GM19452 (cell line): ENCODE measurements around the gene ZFAND6.
"Not testable (repeated sequence)": the region's sequence is repeated elsewhere in the genome, so short reads cannot be mapped to it uniquely, and the experiment has no call there.

Experiments used
- ATAC-seq: cut with Tn5 transposase; IDR thresholded peaks from one replicate; pipeline ENCODE4 v1.9.1; 2021; ENCODE audit not compliant: unreplicated experiment

Gene ZFAND6

DNA sequence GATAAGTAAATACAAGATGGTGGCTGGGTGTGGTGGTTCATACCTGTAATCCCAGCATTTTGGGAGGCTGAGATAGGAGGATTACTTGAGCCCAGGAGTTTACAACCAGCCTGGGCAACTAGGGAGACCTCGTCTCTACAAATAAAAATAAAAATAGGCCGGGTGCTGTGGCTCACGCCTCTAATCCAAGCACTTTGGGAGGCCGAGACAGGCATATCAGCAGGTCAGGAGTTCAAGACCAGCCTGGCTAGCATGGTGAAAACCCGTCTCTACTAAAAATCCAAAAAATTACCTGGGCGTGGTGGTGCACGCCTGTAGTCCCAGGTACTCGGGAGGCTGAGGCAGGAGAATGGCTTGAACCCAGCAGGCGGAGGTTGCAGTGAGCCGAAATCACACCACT lies 14.3 kb upstream of the ZFAND6 start:
- not testable (repeated sequence) for ATAC-seq

DNA sequence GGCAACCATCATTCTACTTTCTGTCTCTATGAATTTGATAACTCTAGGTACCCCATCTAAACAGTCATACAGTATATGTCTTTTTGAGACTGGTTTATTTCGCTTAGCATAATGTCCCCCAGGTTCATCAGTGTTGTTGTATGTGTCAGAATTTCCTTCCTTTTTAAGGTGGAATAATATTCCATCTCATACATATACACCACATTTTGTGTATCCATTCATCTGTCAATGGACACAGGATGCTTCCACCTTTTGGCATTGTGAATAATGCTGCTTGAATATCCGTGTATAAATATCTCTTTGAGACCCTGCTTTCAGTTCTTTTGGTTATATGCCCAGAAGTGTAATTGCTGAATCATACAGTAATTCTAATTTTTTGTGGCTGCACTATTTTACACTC lies 10.4 kb upstream of the ZFAND6 start:
- no peak for ATAC-seq

DNA sequence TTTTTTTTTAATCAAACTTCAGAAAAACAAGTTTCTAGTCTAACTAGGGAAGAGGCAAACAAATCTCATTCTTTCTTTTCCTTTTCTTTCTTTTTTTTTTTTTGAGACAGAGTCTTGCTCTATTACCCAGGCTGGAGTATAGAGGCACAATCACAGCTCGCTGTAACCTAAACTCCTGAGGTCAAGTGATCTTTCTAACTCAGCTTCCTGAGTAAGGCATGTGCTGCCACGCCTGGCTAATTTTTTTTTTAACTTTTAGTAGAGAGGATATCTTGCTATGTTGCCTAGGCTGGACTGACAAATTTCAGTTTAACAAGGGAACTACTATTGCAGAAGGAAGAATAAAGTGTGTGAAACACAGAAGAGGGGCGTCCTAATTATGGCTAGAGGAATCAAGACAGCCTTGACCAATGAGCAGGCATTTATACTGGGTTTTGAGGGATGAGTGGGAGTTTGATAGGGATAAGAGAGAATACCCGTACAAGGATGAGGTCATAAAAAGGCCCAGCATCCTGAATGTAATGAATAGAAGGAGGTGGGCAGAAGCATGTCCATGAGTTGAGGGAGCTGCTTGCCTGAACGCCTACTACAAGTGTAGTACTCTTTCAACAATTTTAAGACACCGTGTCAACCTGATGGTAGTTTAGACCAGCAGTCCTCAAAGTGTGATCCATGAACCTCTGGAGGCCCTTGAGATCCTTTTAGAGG lies 6.7 kb upstream of the ZFAND6 start:
- no peak for ATAC-seq

DNA sequence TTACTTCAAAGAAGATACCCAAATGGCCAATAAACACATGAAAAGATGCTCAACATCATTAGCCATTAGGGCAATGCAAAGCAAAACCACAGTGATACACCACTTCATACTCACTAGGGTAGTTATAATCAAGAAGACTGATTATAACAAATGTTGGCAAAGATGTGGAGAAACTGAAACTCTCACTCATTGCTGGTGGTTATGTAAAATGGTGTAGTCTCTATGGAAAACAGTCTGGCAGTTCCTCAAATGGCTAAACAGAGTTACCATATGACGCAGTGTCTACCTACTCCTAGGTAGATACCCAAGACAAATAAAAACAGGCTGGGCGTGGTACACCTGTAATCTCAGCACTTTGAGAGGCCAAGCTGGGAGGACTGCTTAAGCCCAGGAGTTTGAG lies 3.5 kb upstream of the ZFAND6 start:
- ATAC-seq = no peak

DNA sequence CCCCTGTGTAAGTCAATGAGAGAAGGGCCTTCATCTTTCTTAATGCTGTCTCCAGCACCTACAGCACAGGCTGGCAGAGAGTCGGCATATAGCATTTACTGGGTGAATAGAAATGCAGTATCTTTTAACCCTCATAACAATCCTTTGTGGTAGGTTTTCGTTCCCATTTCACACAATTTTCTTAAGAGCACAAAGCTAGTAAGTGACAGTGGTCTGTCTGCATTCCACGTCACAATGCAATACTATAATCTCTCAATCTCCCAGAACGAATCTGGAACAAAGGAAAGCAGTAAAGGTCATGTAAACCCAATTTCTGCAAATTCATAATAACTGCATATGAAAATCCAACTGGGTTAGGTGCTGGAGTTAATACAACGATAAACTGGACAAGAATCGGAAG lies 1.4 kb upstream of the ZFAND6 start:
- no peak for ATAC-seq

DNA sequence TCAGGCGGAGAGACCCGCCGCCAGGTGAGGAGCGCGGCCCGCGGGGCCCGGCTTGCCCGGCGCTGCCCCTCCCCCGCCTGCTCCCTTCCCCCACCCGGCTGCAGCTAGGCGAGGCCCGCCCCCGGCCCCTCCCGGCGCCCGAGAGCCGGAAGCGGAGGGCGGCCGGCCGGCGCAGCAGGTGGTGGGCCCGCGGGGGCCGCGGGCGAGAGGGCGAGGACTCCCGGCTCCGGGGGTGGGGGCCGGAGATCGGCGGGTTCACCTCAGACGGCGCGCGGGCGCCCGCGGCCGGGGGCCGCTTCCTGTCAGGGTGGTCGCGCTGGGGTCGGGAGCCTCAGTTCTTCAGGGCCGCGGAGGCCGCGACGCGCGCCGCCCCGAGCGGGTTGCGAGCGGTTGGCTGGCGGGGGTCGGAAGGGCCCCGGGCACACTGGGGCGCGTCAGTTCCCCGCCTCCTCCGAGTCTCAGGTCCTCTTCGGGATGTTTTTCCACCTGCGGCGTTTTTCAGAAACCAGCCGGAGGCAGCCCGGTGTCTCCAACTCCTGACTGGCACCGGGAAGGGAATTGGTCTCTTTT lies 395 bp downstream of the ZFAND6 start:
- ATAC-seq = peak; percentile 48

DNA sequence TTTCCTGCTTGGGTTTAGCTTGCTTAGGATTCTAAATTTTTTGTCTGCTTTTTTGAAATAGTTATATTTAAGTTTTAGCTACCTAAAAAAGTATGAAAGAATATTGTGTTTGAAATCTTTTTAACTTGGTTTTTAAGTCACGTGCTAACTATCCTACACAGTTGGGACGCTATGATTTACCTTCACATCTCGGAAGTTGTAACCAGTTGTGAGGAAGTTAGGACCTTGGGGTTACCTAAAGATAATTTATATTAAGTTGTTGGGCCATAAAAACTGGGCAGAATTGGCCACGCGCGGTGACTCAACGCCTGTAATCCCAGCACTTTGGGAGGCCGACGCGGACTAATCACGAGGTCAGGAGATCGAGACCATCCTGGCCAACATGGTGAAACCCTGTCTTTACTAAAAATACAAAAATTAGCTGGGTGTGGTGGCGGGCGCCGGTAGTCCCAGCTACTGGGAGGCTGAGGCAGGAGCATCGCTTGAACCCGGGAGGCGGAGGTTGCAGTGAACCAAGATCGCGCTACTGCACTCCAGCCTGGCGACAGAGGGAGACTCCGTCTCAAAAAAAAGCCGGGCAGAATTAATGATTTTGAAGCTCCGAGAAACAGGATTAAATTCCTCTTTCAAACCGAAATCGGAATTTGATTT lies 1.0 kb downstream of the ZFAND6 start:
- ATAC-seq = no peak

DNA sequence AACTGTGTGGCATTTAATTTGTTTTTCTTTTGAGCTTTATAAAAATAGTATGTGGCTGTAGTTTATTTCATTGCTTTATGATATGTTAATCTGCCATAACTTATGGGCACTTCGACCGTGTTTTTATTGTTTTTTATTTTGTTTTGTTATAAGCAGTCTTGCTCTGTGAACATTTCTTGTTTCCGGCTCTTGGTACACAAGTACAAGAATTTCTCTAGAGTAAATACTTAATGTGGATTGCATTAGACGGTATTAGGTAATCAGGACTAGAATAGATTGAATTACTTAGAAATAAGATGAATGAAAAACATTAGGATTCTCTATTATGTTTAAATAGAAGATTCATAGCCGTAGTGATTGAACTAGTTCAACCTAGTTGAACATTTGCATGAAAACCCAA lies 2.1 kb downstream of the ZFAND6 start:
- ATAC-seq = no peak

DNA sequence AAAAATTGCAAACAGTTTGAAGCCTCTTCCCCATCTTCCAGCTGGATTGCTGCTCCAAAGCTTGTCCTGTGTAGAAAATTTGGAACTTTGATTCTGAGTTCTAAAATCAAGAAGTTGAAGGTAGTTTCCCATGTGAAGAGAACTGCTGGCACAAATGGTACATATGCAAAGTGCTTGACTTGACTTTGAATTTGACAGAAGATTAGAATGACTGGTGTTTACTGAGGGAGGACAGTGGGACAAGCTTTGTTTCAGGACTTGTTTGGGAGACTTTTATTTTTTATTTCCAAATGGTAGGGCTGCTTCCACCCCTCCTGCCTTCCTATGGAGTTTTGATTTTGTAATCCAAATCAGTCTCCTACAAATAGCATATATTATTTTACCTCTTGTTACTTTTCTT lies 7.4 kb downstream of the ZFAND6 start:
- ATAC-seq = no peak

DNA sequence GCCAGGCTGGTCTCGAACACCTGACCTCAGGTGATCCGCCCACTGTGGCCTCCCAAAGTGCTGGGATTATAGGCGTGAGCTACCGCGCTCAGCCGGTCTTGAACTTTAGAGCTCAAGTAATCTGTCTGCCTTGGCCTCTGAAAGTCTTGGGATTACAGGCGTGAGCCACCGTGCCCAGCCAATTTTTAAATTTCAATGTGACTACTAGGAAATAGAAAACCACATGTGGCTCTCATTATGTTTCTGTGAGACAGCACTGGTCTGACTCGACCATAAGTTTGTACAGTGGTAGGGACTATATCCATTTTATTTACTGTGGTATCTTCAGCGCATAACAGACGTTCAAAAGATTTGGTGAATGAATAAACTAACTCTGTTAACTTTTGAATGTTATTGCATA lies 9.1 kb downstream of the ZFAND6 start:
- no peak for ATAC-seq

DNA sequence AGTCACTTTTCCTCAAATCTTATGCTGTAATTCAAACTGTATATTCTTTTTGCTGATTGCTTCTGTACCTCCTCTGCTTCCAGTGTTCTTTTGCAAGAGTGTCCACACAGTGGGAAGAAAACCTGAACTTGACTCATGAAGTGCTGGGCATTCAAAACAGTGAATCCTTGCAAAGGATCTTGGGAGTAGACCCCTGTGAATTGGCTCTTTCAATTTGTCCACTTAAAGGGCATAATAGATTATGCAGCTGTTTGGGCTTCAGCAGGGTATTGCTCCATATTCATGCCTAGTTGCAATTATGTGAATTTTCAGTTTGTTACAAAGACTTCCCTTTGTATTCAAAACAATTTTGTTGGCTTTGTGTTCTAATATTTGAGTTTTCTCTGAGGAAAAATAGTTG lies 11.4 kb downstream of the ZFAND6 start:
- ATAC-seq = no peak

DNA sequence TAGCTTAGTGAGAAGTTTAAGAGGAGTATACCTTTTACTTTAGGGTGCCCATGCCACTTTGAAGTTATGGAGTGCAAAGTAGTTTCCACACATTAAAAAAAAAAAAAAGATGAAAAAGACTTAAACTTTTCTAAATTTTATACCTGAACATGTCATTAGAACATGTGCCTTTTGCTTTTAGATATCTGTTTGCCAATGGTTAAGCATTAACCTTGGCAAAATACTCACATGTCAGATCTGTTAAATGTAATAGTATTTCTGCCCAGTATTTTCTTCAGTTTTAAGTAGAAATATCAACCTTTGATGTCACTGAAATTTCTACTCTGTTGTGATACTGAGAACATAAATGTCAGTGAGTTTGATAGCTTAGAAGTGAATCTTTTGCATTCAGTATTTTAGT lies 12.2 kb downstream of the ZFAND6 start:
- no peak for ATAC-seq

DNA sequence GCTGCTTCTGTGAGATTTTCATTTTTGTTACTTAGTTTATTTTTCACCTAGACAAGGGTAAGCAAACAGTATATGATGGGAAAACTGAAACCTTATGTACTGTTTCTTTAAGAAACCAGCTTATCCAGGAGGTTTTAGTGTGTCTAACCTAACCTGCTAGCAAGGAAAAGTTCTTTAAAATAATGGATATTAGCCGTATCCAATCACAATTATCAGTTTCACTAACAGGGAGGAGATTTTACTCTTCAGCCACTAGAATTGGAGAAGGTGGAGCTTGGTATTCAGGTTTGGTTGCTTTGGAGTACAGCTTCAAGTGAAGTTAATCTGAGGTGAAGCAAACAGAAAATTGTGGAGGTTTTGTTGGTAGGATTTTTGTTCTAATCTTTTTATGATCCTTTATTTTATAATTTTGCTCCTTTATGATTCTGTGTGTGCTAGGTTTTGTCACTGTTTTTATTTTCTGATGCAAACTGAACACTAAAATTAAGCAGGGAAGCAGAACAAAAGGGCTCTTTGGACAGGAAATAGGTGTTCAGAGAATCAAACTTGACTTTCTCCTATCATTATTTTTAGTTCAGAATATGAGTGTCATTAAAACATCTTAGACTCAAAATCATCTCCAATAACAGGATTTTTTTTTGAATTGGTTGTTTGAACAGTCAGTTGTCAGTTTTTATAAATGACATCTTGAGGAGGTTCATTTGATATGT lies 13.0 kb downstream of the ZFAND6 start:
- peak; percentile 86 for ATAC-seq

DNA sequence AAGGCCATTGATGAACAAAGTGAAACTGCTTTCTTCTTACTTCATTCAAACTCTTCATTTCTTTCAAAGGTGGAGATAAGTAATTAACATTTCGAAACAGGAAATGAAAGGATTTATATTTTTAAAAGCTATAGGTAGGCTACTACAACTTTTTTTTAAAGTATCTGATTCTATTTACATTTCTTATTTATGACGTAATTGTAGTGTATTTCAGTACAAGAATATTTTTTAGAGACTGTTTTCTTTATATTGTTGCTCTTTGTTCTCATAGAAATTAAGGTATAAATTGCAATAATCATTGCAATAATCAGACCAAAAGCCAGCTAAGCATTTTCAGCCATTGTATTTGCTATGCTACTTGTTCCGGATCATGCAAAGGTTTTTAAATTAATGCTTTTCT lies 13.7 kb downstream of the ZFAND6 start:
- no peak for ATAC-seq

DNA sequence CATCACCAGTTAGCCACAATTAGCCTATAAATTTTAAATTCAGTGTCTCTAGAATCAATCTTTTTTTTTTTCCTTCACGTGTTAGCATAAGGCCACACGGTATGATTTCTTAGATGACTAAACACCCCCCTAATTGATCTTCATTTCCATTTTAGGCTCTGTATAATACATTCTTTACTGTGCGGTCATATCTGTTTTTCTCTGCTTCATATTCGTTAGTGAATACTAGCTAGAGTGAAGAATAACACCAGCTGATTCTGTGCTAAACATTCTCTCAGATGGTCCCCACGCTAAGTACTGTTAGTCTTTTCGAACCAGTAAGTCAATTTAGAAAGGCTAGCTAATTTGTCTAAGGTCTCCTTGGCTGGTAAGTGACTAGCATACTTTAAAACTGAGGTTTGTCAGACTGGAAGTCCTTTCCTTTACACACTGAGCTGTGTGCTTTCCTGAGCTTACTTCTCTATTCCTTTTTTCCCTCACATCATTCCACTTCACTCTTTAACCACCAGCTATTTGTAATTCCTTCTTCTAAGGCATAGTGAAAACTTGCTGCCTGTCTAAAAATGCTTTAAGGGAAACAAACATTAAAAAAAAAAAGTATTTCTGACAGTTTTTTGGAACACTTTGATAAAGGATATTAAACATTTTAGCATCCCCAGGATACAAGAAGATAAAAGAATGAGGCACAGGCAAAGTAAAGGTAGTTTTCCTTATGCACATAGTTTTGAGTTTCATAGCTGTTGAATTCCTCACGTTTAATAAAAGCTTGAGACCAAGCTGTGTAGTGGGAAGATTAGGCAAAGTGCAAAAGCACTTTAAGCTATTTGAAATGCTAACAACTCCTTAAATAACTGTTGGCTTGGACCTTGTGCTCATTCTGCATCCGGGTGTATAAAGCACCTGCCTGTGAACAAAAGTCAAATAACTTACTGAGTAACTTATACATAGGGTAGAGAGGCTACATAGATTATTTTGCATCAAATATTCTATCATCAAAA lies 17.1 kb downstream of the ZFAND6 start:
- ATAC-seq = no peak

DNA sequence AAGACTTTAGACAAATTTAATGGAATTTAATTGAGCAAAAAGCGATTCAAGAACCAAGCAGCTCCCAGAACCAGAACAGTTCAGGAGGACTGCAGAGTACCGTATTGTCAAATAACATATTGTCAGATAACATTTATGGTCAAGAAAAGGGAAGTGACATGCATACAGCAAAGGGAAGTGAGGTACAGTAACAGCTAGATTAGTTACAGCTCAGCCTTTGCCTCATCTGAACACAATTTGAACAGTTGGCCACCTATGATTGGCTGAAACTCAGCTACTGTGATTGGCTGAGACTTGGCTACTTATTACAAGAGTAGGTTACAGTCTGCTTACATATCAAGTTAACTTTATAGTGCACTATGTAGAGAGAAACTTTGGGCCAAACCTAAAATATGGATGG lies 21.9 kb downstream of the ZFAND6 start:
- no peak for ATAC-seq

DNA sequence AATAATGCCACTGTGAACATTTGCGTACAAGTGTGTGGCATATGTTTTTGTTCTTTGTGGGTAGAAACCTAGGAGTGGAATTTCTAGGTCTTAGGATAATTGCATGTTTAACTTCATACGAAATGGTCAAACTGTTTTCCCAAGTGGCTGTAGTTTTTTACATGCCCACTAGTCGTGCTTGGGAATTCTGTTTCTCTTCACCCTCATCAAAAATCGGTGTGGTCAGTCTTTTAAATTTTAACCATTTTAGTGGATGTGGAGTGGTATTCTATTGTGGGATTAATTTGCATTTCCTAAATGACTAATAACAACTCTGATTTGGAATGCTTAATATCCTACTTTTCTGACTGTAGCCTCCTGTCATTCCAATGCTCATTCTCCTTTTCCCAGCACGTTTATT lies 27.6 kb downstream of the ZFAND6 start:
- ATAC-seq = no peak

DNA sequence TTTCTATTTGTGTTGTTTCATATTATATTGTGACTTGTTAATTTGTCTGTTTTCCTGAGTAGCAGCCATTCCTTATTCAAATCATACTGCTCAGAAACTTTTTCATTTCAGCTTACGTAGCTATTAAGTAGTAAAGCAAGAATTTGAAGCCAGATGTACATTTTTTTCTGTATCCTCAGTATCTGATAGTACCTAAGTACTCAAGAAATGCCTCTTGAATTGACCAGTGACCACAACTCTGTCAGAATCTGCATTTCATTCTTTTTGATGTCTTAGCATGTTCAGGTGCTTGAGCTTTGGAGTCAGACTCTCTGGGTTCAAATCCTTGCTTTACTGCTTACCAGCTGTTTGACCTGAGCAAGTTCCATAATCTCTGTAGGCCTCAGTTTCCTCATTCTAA lies 30.6 kb downstream of the ZFAND6 start:
- ATAC-seq = no peak

DNA sequence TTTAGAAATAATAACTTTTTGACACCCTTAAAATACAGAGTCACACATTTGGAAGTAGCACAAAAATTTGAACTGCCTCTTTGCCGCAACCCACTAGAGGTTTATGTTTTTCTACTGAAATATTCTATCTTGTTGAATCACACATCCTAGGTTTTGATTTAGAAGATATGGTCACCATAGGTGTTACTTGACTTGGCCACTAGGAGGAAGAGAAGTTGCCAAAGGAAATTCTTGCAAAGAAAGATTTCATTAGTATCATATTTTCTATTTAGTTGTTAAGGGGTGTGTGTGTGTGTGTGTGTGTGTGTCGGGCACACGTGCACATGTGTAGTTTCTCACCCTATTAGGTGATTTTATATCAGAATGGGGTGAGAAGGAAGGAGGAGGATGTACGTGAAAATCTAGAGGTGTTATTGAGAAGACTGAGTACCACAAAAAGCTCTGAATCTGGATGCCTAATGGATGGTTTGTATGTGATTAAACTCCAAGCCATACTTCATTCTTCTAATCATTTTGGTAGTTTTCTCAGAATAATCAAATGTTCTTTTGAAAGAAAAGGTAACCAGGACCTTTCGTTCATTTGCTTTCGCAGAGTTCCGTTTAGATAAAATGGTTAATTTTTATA lies 31.5 kb downstream of the ZFAND6 start:
- no peak for ATAC-seq

DNA sequence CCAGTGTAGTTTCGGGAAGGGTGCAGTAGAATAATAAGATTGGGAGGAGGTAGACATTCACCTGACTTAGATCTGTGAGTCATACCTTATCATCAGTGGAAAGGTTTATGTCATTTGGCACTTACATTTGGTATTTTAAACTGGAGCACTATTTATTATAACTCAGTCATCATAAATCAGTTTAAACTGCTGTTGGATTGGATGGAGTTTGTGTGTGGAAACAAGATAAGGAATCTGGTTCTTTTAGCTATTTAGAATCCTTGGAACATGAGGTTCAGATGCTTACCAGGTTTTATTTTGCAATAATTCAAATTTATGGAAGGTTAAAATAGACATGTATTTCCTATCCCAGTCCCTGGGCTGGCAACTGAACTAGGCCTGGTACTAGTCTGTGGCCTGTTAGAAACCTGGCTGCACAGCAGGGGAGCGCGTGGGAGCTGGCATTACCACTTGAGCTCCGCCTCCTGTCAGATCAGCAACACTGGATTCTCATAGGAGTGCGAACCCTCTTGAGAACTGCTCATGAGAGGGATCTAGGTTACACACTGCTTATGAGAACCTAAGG lies 34.5 kb downstream of the ZFAND6 start:
- no peak for ATAC-seq
